PC-3 (cell line): ENCODE results near the gene GAB1. TPM values are rescaled to one million over a fixed set of nuclear protein-coding genes. Genes with fewer than 3 reads are reported as not detected.

Experiments
- ATAC-seq: fragments of 200-7000 bp; cut with Tn5 transposase; 2 replicates; pipeline ENCODE4 v1.9.1; 2020; ENCODE audit warnings: mild to moderate bottlenecking, moderate library complexity
- BruUV-seq: library from RNA; stranded (reverse); fragments of 400-500 nt; replicated peaks from 2 replicates; lab custom pipeline; 2021; lab: Mats Ljungman, UMichigan
- CTCF ChIA-PET: fragments of 300-600 bp; sonication (Branson Sonifier 250); formaldehyde crosslinking; loops from one replicate; lab custom pipeline; 2022; ENCODE audit warnings: antibody characterized with exemption; lab: Charles Lee
- POLR2A ChIA-PET: fragments of 300-600 bp; sonication (Branson Sonifier 250); formaldehyde crosslinking; loops from one replicate; lab custom pipeline; 2022; ENCODE audit warnings: antibody characterized with exemption; ENCODE audit not compliant: unreplicated experiment; lab: Charles Lee
- DNase-seq: peaks from one replicate; pipeline ENCODE4 v3.0.0-alpha.2; 2015
- H2AFZ ChIP-seq: fragments of 300-600 bp; sonication (generic); 2 replicates; pipeline ENCODE4 v1.6.0; 2016; ENCODE audit warnings: antibody characterized with exemption, low read length
- H3F3A ChIP-seq: fragments of 300-600 bp; sonication (generic); one replicate; pipeline ENCODE4 v1.6.0; 2017; ENCODE audit warnings: antibody characterized with exemption, low read length, control low read depth, mild to moderate bottlenecking; ENCODE audit not compliant: unreplicated experiment
- H3K27ac ChIP-seq: fragments of 300-600 bp; sonication (generic); 2 replicates; pipeline ENCODE4 v1.5.1; 2016; ENCODE audit warnings: mild to moderate bottlenecking, low read length
- H3K27me3 ChIP-seq: fragments of 300-600 bp; sonication (generic); 2 replicates; pipeline ENCODE4 v1.6.1; 2016; ENCODE audit warnings: low read length, mixed read lengths
- H3K36me3 ChIP-seq: fragments of 300-600 bp; sonication (generic); 2 replicates; pipeline ENCODE4 v1.6.1; 2016; ENCODE audit warnings: low read depth, mixed run types, low read length, mixed read lengths
- H3K4me1 ChIP-seq: fragments of 300-600 bp; sonication (generic); 2 replicates; pipeline ENCODE4 v1.5.1; 2016; ENCODE audit warnings: low read length; ENCODE audit not compliant: insufficient read depth
- H3K4me2 ChIP-seq: fragments of 300-600 bp; sonication (generic); 2 replicates; pipeline ENCODE4 v1.6.0; 2016; ENCODE audit warnings: low read length
- H3K4me3 ChIP-seq: fragments of 300-600 bp; sonication (generic); 2 replicates; pipeline ENCODE4 v1.5.1; 2016; ENCODE audit warnings: mild to moderate bottlenecking, low read length, mixed read lengths
- H3K79me2 ChIP-seq: fragments of 300-600 bp; sonication (generic); 2 replicates; pipeline ENCODE4 v1.6.1; 2017; ENCODE audit warnings: low read length, mixed read lengths
- H3K9ac ChIP-seq: fragments of 300-600 bp; sonication (generic); 2 replicates; pipeline ENCODE4 v1.6.0; 2016; ENCODE audit warnings: mild to moderate bottlenecking, low read length
- H3K9me2 ChIP-seq: fragments of 300-600 bp; sonication (generic); replicated peaks from 2 replicates; pipeline ENCODE4 v1.6.1; 2016; ENCODE audit warnings: mixed run types, low read length, mixed read lengths
- H3K9me3 ChIP-seq: fragments of 300-600 bp; sonication (generic); 2 replicates; pipeline ENCODE4 v1.6.1; 2016; ENCODE audit warnings: low read length, mixed read lengths
- H4K20me1 ChIP-seq: fragments of 300-600 bp; sonication (generic); 2 replicates; pipeline ENCODE4 v1.6.1; 2016; ENCODE audit warnings: low read length, mixed read lengths
- EZH2 ChIP-seq: fragments of 300-600 bp; sonication (generic); IDR thresholded peaks from one replicate; pipeline ENCODE4 v1.6.1; 2017; ENCODE audit warnings: antibody characterized with exemption, mild to moderate bottlenecking, low read length; ENCODE audit not compliant: unreplicated experiment
- EZH2phosphoT487 ChIP-seq: fragments of 300-600 bp; sonication (generic); IDR thresholded peaks from 2 replicates; pipeline ENCODE4 v1.6.1; 2018; ENCODE audit warnings: mild to moderate bottlenecking, antibody characterized with exemption, low read length, borderline replicate concordance
- intact Hi-C: fragments of 100-400 bp; cut with micrococcal nuclease; formaldehyde crosslinking; loops from 2 replicates; pipeline ENCODE4 v1.9.0; 2023
- total RNA-seq: library from RNA; depleted of rRNA; stranded (reverse); fragments of >200 nt; gene quantifications from 2 replicates; pipeline ENCODE4 v1.2.3, GENCODE V29; 2014
- TF ChIP-seq, protein P1 (sequence below): fragments of 300-600 bp; sonication (generic); conservative IDR thresholded peaks from 2 replicates; pipeline ENCODE4 v1.5.1; 2017; ENCODE audit warnings: antibody characterized with exemption, low read depth, mild to moderate bottlenecking, low read length

GAB1 gene
- total RNA-seq, 1 experiment from 2014 or later: 4.9 TPM

DNA sequence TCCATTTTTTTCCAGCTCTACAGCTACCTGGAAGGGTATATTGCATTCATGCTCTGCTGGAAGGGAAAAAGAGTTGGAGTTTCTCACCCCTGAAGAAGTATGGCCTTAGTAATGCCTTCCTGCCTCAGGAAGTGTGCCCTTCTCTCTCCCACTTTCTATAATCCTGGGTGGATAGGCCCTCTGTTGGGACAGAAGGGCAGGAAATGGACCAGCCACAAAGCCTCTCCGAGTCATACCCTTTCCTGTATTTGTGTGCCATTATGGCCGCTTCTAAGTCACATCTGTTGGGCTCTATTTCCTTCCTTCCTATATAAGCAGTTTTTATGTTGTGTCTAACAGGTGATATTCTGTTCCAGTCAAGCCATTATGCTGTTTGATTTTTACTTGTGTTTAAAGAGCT lies 102.0 kb downstream of the GAB1 start:
- ChIA-PET POLR2A (no interaction called here), CTCF (no interaction called here)
- Histone ChIP-seq H3K27ac (no peak overlapping the region), H3K27me3 (no peaks in the 10 kb centered on the region), H3K79me2 (no peaks in the 10 kb centered on the region), H3K4me1 (no peaks in the 10 kb centered on the region), H3K4me3 (no peak overlapping the region), H3K9ac (no peak overlapping the region), H4K20me1 (no peaks in the 10 kb centered on the region), H3K36me3 (no peaks in the 10 kb centered on the region), H3F3A (no peaks in the 10 kb centered on the region), H3K9me3 (no peaks in the 10 kb centered on the region), H3K4me2 (no peak overlapping the region), H2AFZ (no peak overlapping the region), H3K9me2 (no peaks in the 10 kb centered on the region)
- DNase-seq (peak; percentile 11), ATAC-seq (no peak; the same call in 1 of the 2 replicates)
- intact Hi-C loops: no loop called here
- no TSS peak for BruUV-seq
- TF ChIP-seq EZH2 (no peak), EZH2phosphoT487 (no peak)
- TF ChIP-seq, protein P1, sequence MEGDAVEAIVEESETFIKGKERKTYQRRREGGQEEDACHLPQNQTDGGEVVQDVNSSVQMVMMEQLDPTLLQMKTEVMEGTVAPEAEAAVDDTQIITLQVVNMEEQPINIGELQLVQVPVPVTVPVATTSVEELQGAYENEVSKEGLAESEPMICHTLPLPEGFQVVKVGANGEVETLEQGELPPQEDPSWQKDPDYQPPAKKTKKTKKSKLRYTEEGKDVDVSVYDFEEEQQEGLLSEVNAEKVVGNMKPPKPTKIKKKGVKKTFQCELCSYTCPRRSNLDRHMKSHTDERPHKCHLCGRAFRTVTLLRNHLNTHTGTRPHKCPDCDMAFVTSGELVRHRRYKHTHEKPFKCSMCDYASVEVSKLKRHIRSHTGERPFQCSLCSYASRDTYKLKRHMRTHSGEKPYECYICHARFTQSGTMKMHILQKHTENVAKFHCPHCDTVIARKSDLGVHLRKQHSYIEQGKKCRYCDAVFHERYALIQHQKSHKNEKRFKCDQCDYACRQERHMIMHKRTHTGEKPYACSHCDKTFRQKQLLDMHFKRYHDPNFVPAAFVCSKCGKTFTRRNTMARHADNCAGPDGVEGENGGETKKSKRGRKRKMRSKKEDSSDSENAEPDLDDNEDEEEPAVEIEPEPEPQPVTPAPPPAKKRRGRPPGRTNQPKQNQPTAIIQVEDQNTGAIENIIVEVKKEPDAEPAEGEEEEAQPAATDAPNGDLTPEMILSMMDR: no peak

DNA sequence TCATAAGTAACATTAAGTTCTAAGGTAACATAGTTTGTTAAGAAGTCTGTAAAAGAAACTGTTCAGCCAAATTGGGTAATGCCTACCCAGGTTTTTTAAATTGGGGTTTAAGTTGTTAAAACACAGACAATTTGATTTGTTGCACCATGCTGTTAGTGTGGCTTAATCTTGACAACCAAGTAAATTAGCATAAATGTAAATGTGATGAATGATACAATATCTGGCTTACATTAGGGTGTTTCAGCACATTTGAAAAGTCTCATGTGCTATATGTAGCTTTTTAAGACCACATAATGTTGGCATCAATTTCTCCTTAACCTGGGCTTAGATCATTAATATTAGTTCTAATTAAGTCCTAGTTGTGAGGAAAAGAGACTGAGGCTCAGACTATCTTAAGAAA lies 104.4 kb downstream of the GAB1 start:
- TF ChIP-seq, protein P1: no peak
- no peak for TF ChIP-seq EZH2phosphoT487
- TF ChIP-seq EZH2: no peak
- ChIA-PET POLR2A (no interaction called here), CTCF (no interaction called here)
- DNase-seq (no peak), ATAC-seq (no peak)
- BruUV-seq: no TSS peak
- no peak overlapping the region for H3K9ac ChIP-seq
- H2AFZ ChIP-seq: no peak overlapping the region
- H3K27me3 ChIP-seq: no peaks in the 10 kb centered on the region
- no peaks in the 10 kb centered on the region for H3F3A ChIP-seq
- no peak overlapping the region for H3K27ac ChIP-seq
- no peaks in the 10 kb centered on the region for H3K9me3 ChIP-seq
- H3K4me1 ChIP-seq: no peaks in the 10 kb centered on the region
- intact Hi-C loops: no loop called here
- H3K9me2 ChIP-seq: no peaks in the 10 kb centered on the region
- no peaks in the 10 kb centered on the region for H3K79me2 ChIP-seq
- no peaks in the 10 kb centered on the region for H3K36me3 ChIP-seq
- no peak overlapping the region for H3K4me2 ChIP-seq
- no peaks in the 10 kb centered on the region for H4K20me1 ChIP-seq
- no peak overlapping the region for H3K4me3 ChIP-seq

GRCh38 chr4:143441678-143442077 lies 105.0 kb downstream of the GAB1 start:
- ATAC-seq (no peak), DNase-seq (no peak)
- Histone ChIP-seq H4K20me1 (no peaks in the 10 kb centered on the region), H3K36me3 (no peaks in the 10 kb centered on the region), H3K27ac (no peak overlapping the region), H2AFZ (no peak overlapping the region), H3K9ac (no peak overlapping the region), H3K4me3 (no peak overlapping the region), H3K9me3 (no peaks in the 10 kb centered on the region), H3K4me1 (no peaks in the 10 kb centered on the region), H3K27me3 (no peaks in the 10 kb centered on the region), H3K4me2 (no peak overlapping the region), H3F3A (no peaks in the 10 kb centered on the region), H3K9me2 (no peaks in the 10 kb centered on the region), H3K79me2 (no peaks in the 10 kb centered on the region)
- TF ChIP-seq EZH2: no peak
- no peak for TF ChIP-seq EZH2phosphoT487
- TF ChIP-seq, protein P1: no peak
- intact Hi-C loops: no loop called here
- CTCF ChIA-PET: no interaction called here
- POLR2A ChIA-PET: no interaction called here
- no TSS peak for BruUV-seq
